A673 (cell line): ENCODE measurements around the gene ADAM11. TPM values are rescaled to one million over a fixed set of nuclear protein-coding genes. Genes with fewer than 3 reads are reported as not detected.
"Not testable (repeated sequence)": the region's sequence is repeated elsewhere in the genome, so short reads cannot be mapped to it uniquely, and the experiment has no call there.

Source experiments
- BruUV-seq: library from RNA; stranded (reverse); fragments of 400-500 nt; replicated peaks from 2 replicates; lab custom pipeline; 2021; lab: Mats Ljungman, UMichigan
- CTCF ChIA-PET: fragments of 300-600 bp; sonication (Branson Sonifier 250); formaldehyde crosslinking; loops from one replicate; lab custom pipeline; 2022; ENCODE audit warnings: antibody characterized with exemption; lab: Charles Lee
- POLR2A ChIA-PET: fragments of 300-600 bp; sonication (Branson Sonifier 250); formaldehyde crosslinking; loops from one replicate; lab custom pipeline; 2022; ENCODE audit warnings: antibody characterized with exemption; ENCODE audit not compliant: low non-redundant PET; lab: Charles Lee
- DNase-seq: peaks from one replicate; pipeline ENCODE4 v3.0.0-alpha.2; 2015; ENCODE audit warnings: low spot score
- H3K27ac ChIP-seq: fragments of 200-600 bp; sonication (generic); 2 replicates; pipeline ENCODE4 v1.5.1; 2016; ENCODE audit warnings: mixed run types, low read depth, mild to moderate bottlenecking, mixed read lengths, antibody characterized with exemption, low read length; ENCODE audit not compliant: poor library complexity, severe bottlenecking
- H3K27me3 ChIP-seq: fragments of 200-600 bp; sonication (generic); replicated peaks from 2 replicates; pipeline ENCODE4 v1.6.1; 2017; ENCODE audit warnings: mixed run types, low read depth, mild to moderate bottlenecking, mixed read lengths, antibody characterized with exemption, low read length; ENCODE audit not compliant: insufficient read depth, poor library complexity
- H3K36me3 ChIP-seq: fragments of 200-600 bp; sonication (generic); 2 replicates; pipeline ENCODE4 v1.6.1; 2016; ENCODE audit warnings: mixed run types, mild to moderate bottlenecking, mixed read lengths, antibody characterized with exemption, low read length; ENCODE audit not compliant: insufficient read depth, poor library complexity, severe bottlenecking
- H3K4me1 ChIP-seq: fragments of 200-600 bp; sonication (generic); 2 replicates; pipeline ENCODE4 v1.6.1; 2017; ENCODE audit warnings: mixed run types, mild to moderate bottlenecking, mixed read lengths, antibody characterized with exemption, low read length; ENCODE audit not compliant: insufficient read depth, poor library complexity, severe bottlenecking
- H3K4me3 ChIP-seq: fragments of 200-600 bp; sonication (generic); 2 replicates; pipeline ENCODE4 v1.5.1; 2016; ENCODE audit warnings: low read depth, mixed run types, mild to moderate bottlenecking, mixed read lengths, low read length; ENCODE audit not compliant: poor library complexity, severe bottlenecking
- H3K9me3 ChIP-seq: fragments of 200-600 bp; sonication (generic); 2 replicates; pipeline ENCODE4 v1.6.1; 2016; ENCODE audit warnings: mixed run types, low read depth, mild to moderate bottlenecking, mixed read lengths, antibody characterized with exemption, low read length; ENCODE audit not compliant: poor library complexity, severe bottlenecking
- CTCF ChIP-seq: fragments of 300-800, 200-600 bp; sonication (generic); conservative IDR thresholded peaks from 2 replicates; pipeline ENCODE4 v1.5.1; 2017; ENCODE audit warnings: low read depth, mild to moderate bottlenecking, antibody characterized with exemption, low read length, moderate library complexity, mixed read lengths
- EZH2 ChIP-seq: fragments of 200-600 bp; sonication (generic); IDR thresholded peaks from 2 replicates; pipeline ENCODE4 v1.6.1; 2017; ENCODE audit warnings: borderline replicate concordance, low read depth, mild to moderate bottlenecking, mixed read lengths, antibody characterized with exemption, low read length; ENCODE audit not compliant: poor library complexity, severe bottlenecking
- intact Hi-C: fragments of 100-400 bp; cut with micrococcal nuclease; formaldehyde crosslinking; loops from one replicate; pipeline ENCODE4 v1.10.0; 2022; ENCODE audit not compliant: unreplicated experiment
- total RNA-seq: library from RNA; stranded (reverse); gene quantifications from 2 replicates; pipeline ENCODE4 v1.2.3, GENCODE V29; 2021

The ADAM11 gene
- total RNA-seq, 1 experiment from 2014 or later, result 0.17 TPM

- no peak overlapping the region for H3K27ac ChIP-seq
- no peaks in the 10 kb centered on the region for H3K36me3 ChIP-seq
- H3K4me3 ChIP-seq, result no peak overlapping the region
- DNase-seq, result no peak
- no peaks in the 10 kb centered on the region for H3K9me3 ChIP-seq
- CTCF ChIA-PET, result no interaction called here
- no peaks in the 10 kb centered on the region for H3K27me3 ChIP-seq
- BruUV-seq, result no TSS peak
- H3K4me1 ChIP-seq, result no peaks in the 10 kb centered on the region
- TF ChIP-seq EZH2, result no peak
- no peak for TF ChIP-seq CTCF
- POLR2A ChIA-PET, result no interaction called here
- intact Hi-C loops, result no loop called here
Measured at GRCh38 chr17:44812263-44812662, 53.5 kb downstream of the ADAM11 start.

GRCh38 chr17:44818508-44818907 is 59.7 kb downstream of the ADAM11 start:
- H3K4me1 ChIP-seq, result peaks cover 12% of the 10 kb centered on the region
- H3K4me3 ChIP-seq, intact Hi-C loops, DNase-seq, H3K36me3 ChIP-seq, H3K9me3 ChIP-seq, POLR2A ChIA-PET, CTCF ChIA-PET, H3K27ac ChIP-seq, H3K27me3 ChIP-seq, BruUV-seq: not testable (repeated sequence)

- Histone ChIP-seq H3K27me3 (no peaks in the 10 kb centered on the region), H3K36me3 (no peaks in the 10 kb centered on the region), H3K27ac (no peak overlapping the region), H3K9me3 (no peaks in the 10 kb centered on the region), H3K4me1 (peaks cover 12% of the 10 kb centered on the region), H3K4me3 (no peak overlapping the region)
- TF ChIP-seq CTCF (no peak), EZH2 (no peak)
- peak; percentile 78 for DNase-seq
- ChIA-PET CTCF (interaction anchor here (0.6 kb wide), 1 partner anchor 277 kb away, joined by 3 read pairs; no protein-coding TSS in a partner anchor), POLR2A (no interaction called here)
- no TSS peak for BruUV-seq
- intact Hi-C loops, result no loop called here
Measured at GRCh38 chr17:44820631-44821212, 61.9 kb downstream of the ADAM11 start.

- CTCF ChIA-PET, BruUV-seq, H3K27ac ChIP-seq, intact Hi-C loops, POLR2A ChIA-PET, H3K27me3 ChIP-seq, DNase-seq, H3K36me3 ChIP-seq, H3K9me3 ChIP-seq, H3K4me3 ChIP-seq: not testable (repeated sequence)
- H3K4me1 ChIP-seq, result peaks cover 19% of the 10 kb centered on the region
Measured at GRCh38 chr17:44825236-44825635, 66.4 kb downstream of the ADAM11 start.
